HepG2 (cell line): ENCODE measurements around the gene PHF10. TPM values are rescaled to one million over a fixed set of nuclear protein-coding genes. Genes with fewer than 3 reads are reported as not detected.

ENCODE experiments used
- ARNTL ChIP-seq: sonication (generic); formaldehyde crosslinking; IDR thresholded peaks from 2 replicates; pipeline ENCODE4 v1.4.0; 2020; ENCODE audit warnings: mild to moderate bottlenecking, missing genetic modification reagents
- DZIP1 ChIP-seq: sonication (generic); formaldehyde crosslinking; IDR thresholded peaks from 2 replicates; pipeline ENCODE4 v1.5.0; 2020; ENCODE audit warnings: mild to moderate bottlenecking, missing genetic modification reagents
- EEA1 ChIP-seq: sonication (generic); formaldehyde crosslinking; IDR thresholded peaks from 2 replicates; pipeline ENCODE4 v1.5.1; 2020; ENCODE audit warnings: mild to moderate bottlenecking, missing genetic modification reagents, borderline replicate concordance
- FUBP1 ChIP-seq: sonication (generic); formaldehyde crosslinking; IDR thresholded peaks from 2 replicates; pipeline ENCODE4 v1.5.1; 2020; ENCODE audit warnings: missing genetic modification reagents, mild to moderate bottlenecking, borderline replicate concordance
- MYC ChIP-seq: sonication (generic); formaldehyde crosslinking; IDR thresholded peaks from 2 replicates; pipeline ENCODE4 v1.9.0; 2021; ENCODE audit warnings: missing genetic modification reagents, borderline replicate concordance
- RBM22 ChIP-seq: fragments of 200-400 bp; formaldehyde crosslinking; optimal IDR thresholded peaks from 2 replicates; pipeline ENCODE3; 2017; ENCODE audit warnings: mild to moderate bottlenecking, low read length, moderate library complexity
- SALL2 ChIP-seq: sonication (generic); formaldehyde crosslinking; IDR thresholded peaks from 2 replicates; pipeline ENCODE4 v1.8.1; 2023; ENCODE audit warnings: mild to moderate bottlenecking, missing genetic modification reagents, inconsistent platforms
- TRAFD1 ChIP-seq: sonication (generic); formaldehyde crosslinking; IDR thresholded peaks from 2 replicates; pipeline ENCODE4 v1.5.1; 2020; ENCODE audit warnings: missing genetic modification reagents, mild to moderate bottlenecking, borderline replicate concordance
- ZFAT ChIP-seq: sonication (generic); formaldehyde crosslinking; conservative IDR thresholded peaks from 2 replicates; pipeline ENCODE4 v1.8.1; 2023; ENCODE audit warnings: missing genetic modification reagents, inconsistent platforms
- ZMAT5 ChIP-seq: sonication (generic); formaldehyde crosslinking; IDR thresholded peaks from 2 replicates; pipeline ENCODE4 v1.5.0; 2020; ENCODE audit warnings: mild to moderate bottlenecking, low read depth, missing genetic modification reagents, borderline replicate concordance
- ZNF547 ChIP-seq: sonication (generic); formaldehyde crosslinking; IDR thresholded peaks from 2 replicates; pipeline ENCODE4 v1.5.1; 2020; ENCODE audit warnings: mild to moderate bottlenecking, missing genetic modification reagents
- ZSCAN9 ChIP-seq: IDR thresholded peaks from 2 replicates; pipeline ENCODE4 v1.6.1; 2016; ENCODE audit warnings: borderline replicate concordance
- polyA plus RNA-seq, 8 experiments: library from polyadenylated mRNA; depleted of rRNA in 3 of 8; stranded (reverse) in 7 of 8; unstranded in 1 of 8; fragments of >200 nt; fragmentation: Illumina TruSeq in 4 of 8; extraction: Trizol in 4 of 8; gene quantifications; 2 replicates each; pipeline versions ENCODE4 v1.2.1 to v1.2.3, GENCODE V29; 2011 to 2016; ENCODE audit warnings: low read depth in 4 of 8, missing spikeins in 1 of 8, mixed read lengths in 1 of 8; ENCODE audit not compliant: insufficient read depth in 1 of 8
- total RNA-seq, 5 experiments: library from RNA; depleted of rRNA; stranded (reverse); fragments of >200 nt; fragmentation: Illumina TruSeq; extraction: Trizol; gene quantifications; 2 replicates each; pipeline ENCODE4 v1.2.3, GENCODE V29; 2016; ENCODE audit warnings: low read depth in 1 of 5
- TF ChIP-seq, protein P1 (sequence below): IDR thresholded peaks from 2 replicates; pipeline ENCODE4 v1.6.1; 2016; ENCODE audit warnings: missing compliant biosample characterization, missing genetic modification reagents, borderline replicate concordance
- TF ChIP-seq, protein P2 (sequence below): IDR thresholded peaks from 2 replicates; pipeline ENCODE4 v1.6.1; 2016; ENCODE audit warnings: mild to moderate bottlenecking
- TF ChIP-seq, protein P3 (sequence below): sonication (generic); formaldehyde crosslinking; IDR thresholded peaks from 2 replicates; pipeline ENCODE4 v1.4.0; 2020; ENCODE audit warnings: missing genetic modification reagents

The PHF10 gene
- total and polyA plus RNA-seq, 2 of the 13 experiments (the other 11 are each of a cell fraction or from before 2014, with no cell fraction given) = 42.1 to 84.1 TPM

GRCh38 chr6:169702840-169703246 lies 21.5 kb downstream of the PHF10 start (continued):
- no peak for TF ChIP-seq TRAFD1 (CRISPR knock-in tag)
- TF ChIP-seq FUBP1 (CRISPR knock-in tag) = 0 out of 2 replicates have a peak, but pooled peaks have one; percentile 45
- TF ChIP-seq SALL2 (CRISPR knock-in tag) = no peak
- TF ChIP-seq ZSCAN9 (CRISPR knock-in tag) = no peak
- TF ChIP-seq ZMAT5 (CRISPR knock-in tag) = 0 out of 2 replicates have a peak, but pooled peaks have one; percentile 11
- TF ChIP-seq ZNF547 (CRISPR knock-in tag) = no peak
- no peak for TF ChIP-seq MYC
- no peak for TF ChIP-seq ARNTL
- no peak for TF ChIP-seq DZIP1 (CRISPR knock-in tag)
- TF ChIP-seq, protein P1, sequence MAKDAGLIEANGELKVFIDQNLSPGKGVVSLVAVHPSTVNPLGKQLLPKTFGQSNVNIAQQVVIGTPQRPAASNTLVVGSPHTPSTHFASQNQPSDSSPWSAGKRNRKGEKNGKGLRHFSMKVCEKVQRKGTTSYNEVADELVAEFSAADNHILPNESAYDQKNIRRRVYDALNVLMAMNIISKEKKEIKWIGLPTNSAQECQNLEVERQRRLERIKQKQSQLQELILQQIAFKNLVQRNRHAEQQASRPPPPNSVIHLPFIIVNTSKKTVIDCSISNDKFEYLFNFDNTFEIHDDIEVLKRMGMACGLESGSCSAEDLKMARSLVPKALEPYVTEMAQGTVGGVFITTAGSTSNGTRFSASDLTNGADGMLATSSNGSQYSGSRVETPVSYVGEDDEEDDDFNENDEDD (CRISPR knock-in tag) = no peak
- TF ChIP-seq, protein P2, sequence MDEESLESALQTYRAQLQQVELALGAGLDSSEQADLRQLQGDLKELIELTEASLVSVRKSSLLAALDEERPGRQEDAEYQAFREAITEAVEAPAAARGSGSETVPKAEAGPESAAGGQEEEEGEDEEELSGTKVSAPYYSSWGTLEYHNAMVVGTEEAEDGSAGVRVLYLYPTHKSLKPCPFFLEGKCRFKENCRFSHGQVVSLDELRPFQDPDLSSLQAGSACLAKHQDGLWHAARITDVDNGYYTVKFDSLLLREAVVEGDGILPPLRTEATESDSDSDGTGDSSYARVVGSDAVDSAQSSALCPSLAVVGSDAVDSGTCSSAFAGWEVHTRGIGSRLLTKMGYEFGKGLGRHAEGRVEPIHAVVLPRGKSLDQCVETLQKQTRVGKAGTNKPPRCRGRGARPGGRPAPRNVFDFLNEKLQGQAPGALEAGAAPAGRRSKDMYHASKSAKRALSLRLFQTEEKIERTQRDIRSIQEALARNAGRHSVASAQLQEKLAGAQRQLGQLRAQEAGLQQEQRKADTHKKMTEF (CRISPR knock-in tag) = no peak
- peak; percentile 59 for TF ChIP-seq RBM22
- no peak for TF ChIP-seq ZFAT (CRISPR knock-in tag)
- TF ChIP-seq, protein P3, sequence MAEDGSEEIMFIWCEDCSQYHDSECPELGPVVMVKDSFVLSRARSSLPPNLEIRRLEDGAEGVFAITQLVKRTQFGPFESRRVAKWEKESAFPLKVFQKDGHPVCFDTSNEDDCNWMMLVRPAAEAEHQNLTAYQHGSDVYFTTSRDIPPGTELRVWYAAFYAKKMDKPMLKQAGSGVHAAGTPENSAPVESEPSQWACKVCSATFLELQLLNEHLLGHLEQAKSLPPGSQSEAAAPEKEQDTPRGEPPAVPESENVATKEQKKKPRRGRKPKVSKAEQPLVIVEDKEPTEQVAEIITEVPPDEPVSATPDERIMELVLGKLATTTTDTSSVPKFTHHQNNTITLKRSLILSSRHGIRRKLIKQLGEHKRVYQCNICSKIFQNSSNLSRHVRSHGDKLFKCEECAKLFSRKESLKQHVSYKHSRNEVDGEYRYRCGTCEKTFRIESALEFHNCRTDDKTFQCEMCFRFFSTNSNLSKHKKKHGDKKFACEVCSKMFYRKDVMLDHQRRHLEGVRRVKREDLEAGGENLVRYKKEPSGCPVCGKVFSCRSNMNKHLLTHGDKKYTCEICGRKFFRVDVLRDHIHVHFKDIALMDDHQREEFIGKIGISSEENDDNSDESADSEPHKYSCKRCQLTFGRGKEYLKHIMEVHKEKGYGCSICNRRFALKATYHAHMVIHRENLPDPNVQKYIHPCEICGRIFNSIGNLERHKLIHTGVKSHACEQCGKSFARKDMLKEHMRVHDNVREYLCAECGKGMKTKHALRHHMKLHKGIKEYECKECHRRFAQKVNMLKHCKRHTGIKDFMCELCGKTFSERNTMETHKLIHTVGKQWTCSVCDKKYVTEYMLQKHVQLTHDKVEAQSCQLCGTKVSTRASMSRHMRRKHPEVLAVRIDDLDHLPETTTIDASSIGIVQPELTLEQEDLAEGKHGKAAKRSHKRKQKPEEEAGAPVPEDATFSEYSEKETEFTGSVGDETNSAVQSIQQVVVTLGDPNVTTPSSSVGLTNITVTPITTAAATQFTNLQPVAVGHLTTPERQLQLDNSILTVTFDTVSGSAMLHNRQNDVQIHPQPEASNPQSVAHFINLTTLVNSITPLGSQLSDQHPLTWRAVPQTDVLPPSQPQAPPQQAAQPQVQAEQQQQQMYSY (CRISPR knock-in tag) = no peak
- TF ChIP-seq EEA1 (CRISPR knock-in tag) = 0 out of 2 replicates have a peak, but pooled peaks have one; percentile 27
